Stimulated activated memory B cell treated with anti-CD40 and anti-IgM and Interleukin-4, amounts not matched to agents 10 μg/mL and 1 μg/mL and 100 μg/mL, for 72 hours (primary cell): ENCODE data around the gene GNMT.
A peak's percentile ranks its signal among the peaks of the same experiment; 100 is the strongest.
"Not testable (repeated sequence)": the region's sequence is repeated elsewhere in the genome, so short reads cannot be mapped to it uniquely, and the experiment has no call there.

Experiments used
- ATAC-seq: fragments of 150-1000 bp; cut with Tn5 transposase; 2 replicates; pipeline ENCODE4 v1.10.0; 2021
- H3K27ac Mint-ChIP-seq: one replicate; pipeline ENCODE4 v1.8.0; 2022; ENCODE audit warnings: mild to moderate bottlenecking, mixed read lengths
- H3K27me3 Mint-ChIP-seq: one replicate; pipeline ENCODE4 v1.8.0; 2022; ENCODE audit warnings: mixed read lengths
- H3K36me3 Mint-ChIP-seq: one replicate; pipeline ENCODE4 v1.8.0; 2022; ENCODE audit warnings: mixed read lengths
- H3K4me1 Mint-ChIP-seq: one replicate; pipeline ENCODE4 v1.8.0; 2022; ENCODE audit warnings: mixed read lengths
- H3K4me3 Mint-ChIP-seq: one replicate; pipeline ENCODE4 v1.8.0; 2022; ENCODE audit warnings: mild to moderate bottlenecking, moderate library complexity, mixed read lengths
- H3K9me3 Mint-ChIP-seq: one replicate; pipeline ENCODE4 v1.8.0; 2022; ENCODE audit warnings: mixed read lengths

GNMT gene

DNA sequence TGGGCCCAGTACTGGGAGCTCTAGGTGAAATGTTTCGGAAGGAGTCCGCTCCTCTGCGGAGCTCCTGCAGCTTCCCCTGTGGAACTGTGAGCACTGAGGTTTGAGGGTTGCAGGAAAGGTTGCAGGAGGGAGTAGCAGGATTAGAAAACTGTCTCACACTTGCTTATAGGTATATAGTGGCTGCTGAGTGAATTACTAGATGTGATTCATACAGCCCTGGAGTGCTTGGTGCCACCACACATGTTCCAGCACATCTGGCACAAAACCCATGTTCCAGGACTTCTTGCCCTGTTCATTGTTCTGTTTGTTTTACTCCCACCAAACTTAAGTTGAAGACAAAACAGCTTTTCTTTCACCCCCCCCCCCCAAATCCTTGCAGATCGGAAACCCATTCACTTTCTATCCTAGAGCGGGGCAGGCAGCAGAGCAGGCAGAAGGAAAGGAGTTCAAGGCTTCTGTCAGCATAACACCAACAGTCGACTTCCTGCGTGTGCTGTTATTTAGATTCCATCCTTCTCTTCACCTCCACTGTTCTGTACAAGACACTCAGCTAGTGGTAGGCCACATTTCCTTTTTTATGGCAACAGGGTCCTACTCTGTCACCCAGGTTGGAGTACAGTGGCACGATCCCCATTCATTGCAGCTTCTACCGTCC lies 19.1 kb downstream of the GNMT start:
- no peak for ATAC-seq
- Mint-ChIP-seq H3K27me3 (no peaks in the 10 kb centered on the region), H3K4me3 (peak overlapping the region; percentile 84), H3K9me3 (no peaks in the 10 kb centered on the region), H3K27ac (peak overlapping the region; percentile 93), H3K36me3 (peaks cover 6% of the 10 kb centered on the region), H3K4me1 (peaks cover 49% of the 10 kb centered on the region)

DNA sequence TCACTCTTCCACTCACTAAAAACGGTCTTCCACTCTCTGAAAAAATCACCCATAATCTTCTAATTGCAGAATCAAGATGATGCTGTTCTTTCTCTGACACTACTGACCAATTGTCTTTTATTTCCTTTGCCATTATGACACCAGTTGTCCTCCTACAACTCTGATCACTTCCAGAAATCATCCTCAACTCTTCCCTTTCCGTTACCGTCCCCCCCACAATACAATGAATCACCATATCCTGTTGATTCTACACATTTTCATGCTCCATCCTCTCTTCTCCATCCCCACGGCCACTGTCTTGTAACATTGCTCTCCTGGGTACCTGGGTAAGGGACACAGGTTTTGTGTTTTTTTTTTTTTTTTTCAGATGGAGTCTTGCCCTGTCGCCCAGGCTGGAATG lies 21.3 kb downstream of the GNMT start:
- H3K4me1 Mint-ChIP-seq: peaks cover 55% of the 10 kb centered on the region
- no peak overlapping the region for H3K4me3 Mint-ChIP-seq
- no peaks in the 10 kb centered on the region for H3K27me3 Mint-ChIP-seq
- H3K9me3 Mint-ChIP-seq: no peaks in the 10 kb centered on the region
- ATAC-seq: no peak
- no peak overlapping the region for H3K27ac Mint-ChIP-seq
- peaks cover 3% of the 10 kb centered on the region for H3K36me3 Mint-ChIP-seq

DNA sequence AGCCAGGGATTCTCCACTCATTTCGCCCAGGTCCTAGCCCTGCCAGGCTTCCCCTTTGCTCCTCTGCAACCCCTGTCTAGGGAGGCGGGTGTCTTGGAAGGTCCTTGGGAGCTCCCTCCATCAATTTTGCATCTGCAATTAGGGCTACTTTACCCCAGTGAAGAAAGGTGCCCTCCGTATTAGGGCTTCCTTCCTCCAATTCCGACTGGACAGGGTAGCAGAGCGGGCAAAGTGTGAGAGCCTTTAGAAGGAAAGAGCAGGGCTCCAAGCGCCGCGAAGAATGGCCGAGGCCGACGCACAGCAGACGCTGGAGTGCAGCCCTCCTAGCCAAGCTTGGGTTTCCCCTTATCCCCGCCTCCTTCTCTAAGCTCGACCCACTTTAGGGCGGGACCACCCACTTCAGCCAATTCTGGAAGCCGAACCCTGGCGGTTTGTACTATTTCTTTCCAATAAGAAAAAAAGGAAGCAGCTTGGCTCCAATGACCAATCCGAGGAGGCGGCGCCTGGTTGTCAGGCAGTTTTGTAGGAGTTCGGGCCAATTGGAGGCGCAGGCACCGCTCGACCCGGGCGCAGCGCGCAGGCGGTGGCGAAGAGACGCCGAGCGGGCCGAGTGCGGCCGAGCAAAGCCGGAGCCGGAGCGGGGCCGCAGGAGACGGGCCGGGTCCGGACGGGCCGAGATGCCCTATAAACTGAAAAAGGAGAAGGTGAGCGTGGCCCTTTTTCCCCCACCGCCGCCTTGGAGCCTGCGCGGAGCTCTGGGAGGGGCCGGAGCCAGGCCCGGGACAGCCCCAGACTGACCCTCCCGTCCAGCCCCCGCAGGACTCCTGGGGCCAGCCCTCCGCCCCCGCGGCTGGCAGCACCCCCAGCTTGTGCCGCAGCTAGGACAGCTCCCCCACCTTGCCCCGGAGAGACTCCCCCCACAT lies 23.7 kb downstream of the GNMT start, which contains the start of gene PPP2R5D:
Gene PPP2R5D (plus strand): TSS at position 570 of the 923 bp plus-strand sequence. CDS start 108 bp downstream, at position 678.
- Mint-ChIP-seq H3K4me1 (peaks cover 55% of the 10 kb centered on the region), H3K9me3 (no peaks in the 10 kb centered on the region), H3K4me3 (peak within 1 kb of the TSS; percentile 92), H3K36me3 (peaks cover 14% of the 10 kb centered on the region), H3K27ac (peak within 1 kb of the TSS; percentile 81), H3K27me3 (no peaks in the 10 kb centered on the region)
- ATAC-seq: peak; percentile 98

DNA sequence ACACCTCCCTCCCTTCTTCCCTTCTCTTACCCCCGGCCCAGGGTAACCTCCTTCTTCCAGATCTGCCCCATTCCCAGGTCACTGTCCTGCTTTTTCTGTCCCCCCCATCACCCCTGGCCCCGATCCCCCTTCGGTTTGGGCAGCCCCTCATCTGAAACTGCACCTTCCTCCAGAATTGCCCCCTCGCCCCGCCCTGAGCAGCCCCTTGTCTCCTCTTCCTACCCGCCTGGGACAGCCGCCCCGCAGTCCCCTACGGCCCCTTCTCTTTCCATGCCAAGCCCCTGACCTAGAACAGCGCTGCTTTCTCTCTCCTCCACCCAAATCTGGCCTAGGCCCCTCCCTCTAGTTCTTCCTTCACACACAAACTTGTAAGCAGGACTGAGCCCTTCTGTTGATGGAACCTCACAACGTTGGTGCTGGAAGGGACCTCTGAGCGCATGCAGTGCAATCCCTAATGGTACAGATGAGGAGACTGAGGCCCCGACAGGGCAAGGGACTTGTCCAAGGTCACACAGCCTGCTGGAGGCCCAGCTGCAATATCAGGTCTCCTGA lies 24.4 kb downstream of the GNMT start:
- H3K9me3 Mint-ChIP-seq: no peaks in the 10 kb centered on the region
- ATAC-seq: no peak
- peak overlapping the region; percentile 92 for H3K4me3 Mint-ChIP-seq
- no peaks in the 10 kb centered on the region for H3K27me3 Mint-ChIP-seq
- peaks cover 21% of the 10 kb centered on the region for H3K36me3 Mint-ChIP-seq
- H3K27ac Mint-ChIP-seq: peak overlapping the region; percentile 81
- H3K4me1 Mint-ChIP-seq: peaks cover 48% of the 10 kb centered on the region

DNA sequence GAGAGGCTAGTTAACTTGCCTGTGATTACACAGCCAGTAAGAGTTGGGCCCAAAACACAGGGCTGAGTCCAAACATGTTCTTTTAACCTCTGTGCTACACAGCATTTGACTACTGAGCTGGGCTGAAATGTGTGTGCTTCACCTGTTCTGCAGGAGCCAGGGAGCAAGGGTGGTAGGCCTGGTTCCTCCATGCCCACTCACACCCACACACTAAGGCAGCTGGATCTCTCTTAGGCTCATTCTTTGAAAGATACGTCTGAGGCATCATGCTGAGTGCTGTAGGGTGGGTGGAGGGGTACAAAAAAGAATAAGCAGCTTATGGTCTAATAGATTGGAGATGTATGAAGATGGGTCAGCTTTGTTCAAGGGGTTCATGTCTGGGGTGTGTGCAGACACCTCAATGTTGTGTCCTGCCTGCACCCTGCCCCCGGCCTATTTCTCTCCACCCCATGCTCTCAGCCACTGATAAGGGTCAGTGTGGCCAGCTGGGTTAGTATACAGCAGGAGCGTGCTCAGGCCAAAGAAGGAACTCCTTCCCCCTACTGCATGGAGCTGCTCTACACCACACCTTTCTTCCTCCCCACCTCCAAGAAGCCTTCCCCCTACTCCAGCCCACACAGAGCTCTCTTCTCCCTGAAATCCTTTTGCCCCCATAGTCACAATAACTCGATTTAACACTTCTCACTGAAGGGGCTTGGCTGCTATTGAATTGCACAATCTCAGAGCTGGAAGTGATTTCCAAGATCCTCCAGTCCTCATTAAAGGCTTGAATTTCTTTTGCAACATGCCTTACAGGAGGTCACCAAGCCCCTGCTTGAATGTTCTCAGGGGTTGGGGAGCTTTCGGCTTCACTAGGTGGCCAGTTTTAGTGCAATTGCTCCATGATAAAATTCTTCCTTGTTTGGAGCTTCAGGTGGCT lies 27.2 kb downstream of the GNMT start:
- Mint-ChIP-seq H3K27ac (peak overlapping the region; percentile 81), H3K4me1 (peaks cover 46% of the 10 kb centered on the region), H3K27me3 (no peaks in the 10 kb centered on the region), H3K36me3 (peaks cover 31% of the 10 kb centered on the region), H3K9me3 (no peaks in the 10 kb centered on the region), H3K4me3 (no peak overlapping the region)
- ATAC-seq: no peak

DNA sequence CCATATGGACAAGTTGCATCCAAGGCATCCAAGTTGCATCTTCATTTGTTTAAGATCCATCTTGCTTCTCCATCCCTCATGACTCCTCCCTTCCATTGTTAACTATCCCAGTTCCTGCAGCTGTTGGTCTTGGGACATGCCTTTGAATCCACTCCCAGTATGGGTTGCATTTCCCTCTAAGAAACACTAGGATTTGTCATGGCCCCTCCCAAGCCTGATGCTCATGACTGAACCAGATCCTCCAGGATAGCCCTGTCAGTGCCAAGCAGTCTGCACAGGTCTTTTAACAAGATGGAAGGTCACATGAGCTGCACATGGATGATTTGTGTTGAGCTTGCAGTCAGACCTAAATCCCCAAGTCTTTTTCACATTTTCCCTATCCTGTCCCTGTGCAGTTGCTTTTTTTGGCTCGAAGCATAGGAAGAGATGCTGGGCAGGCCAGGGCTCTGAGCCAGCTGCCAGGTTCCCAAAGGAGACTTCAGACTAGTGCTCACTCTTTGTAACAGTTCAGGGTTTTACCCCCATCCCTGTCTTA lies 28.0 kb downstream of the GNMT start:
- no peak for ATAC-seq
- Mint-ChIP-seq H3K36me3 (peaks cover 34% of the 10 kb centered on the region), H3K9me3 (no peaks in the 10 kb centered on the region), H3K4me1 (peaks cover 45% of the 10 kb centered on the region), H3K27ac (no peak overlapping the region), H3K27me3 (no peaks in the 10 kb centered on the region), H3K4me3 (no peak overlapping the region)

DNA sequence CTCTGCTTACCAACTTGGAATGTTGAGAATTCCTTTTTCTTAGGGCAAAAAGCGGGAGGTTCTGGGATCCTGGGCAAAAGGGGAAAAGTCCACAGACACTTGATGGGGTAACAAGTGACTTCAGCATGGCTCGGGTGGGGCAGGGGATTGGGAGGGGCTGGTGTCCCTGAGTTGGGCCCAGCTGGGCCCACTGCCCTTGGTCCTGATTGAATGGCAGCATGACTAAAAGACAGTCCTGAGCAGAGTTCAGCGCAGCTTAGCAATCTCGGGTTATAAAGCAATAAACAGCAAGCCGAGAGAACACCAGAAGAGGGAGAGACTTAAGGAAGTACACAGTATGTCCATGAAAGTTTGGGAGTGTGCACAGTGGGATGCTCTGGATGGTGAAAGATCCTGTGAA lies 29.4 kb downstream of the GNMT start:
- Mint-ChIP-seq H3K4me3 (no peak overlapping the region), H3K36me3 (peaks cover 36% of the 10 kb centered on the region), H3K4me1 (peaks cover 36% of the 10 kb centered on the region), H3K27ac (no peak overlapping the region), H3K27me3 (no peaks in the 10 kb centered on the region), H3K9me3 (no peaks in the 10 kb centered on the region)
- ATAC-seq: no peak

DNA sequence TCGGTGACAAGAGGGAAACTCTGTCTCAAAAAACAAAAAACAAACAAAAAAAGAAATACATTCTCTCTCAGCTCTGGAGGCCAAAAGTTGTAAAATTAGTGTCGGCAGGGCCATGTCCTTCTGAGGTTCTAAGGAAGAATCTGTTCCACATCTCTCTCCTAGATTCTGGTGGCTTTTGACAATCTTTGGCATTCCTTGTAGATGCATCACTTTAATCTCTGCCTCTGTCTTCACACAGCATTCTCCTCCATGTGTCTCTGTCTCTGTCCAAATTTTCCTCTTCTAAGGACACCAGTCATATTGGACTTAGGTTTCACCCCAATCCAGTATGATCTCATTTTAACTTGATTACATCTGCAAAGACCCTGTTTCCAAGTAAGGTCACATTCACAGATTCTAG lies 32.9 kb downstream of the GNMT start:
- no peak for ATAC-seq
- Mint-ChIP-seq H3K9me3 (no peaks in the 10 kb centered on the region), H3K27me3 (no peaks in the 10 kb centered on the region), H3K4me1 (peaks cover 1% of the 10 kb centered on the region), H3K36me3 (peaks cover 29% of the 10 kb centered on the region), H3K4me3 (no peak overlapping the region), H3K27ac (no peak overlapping the region)

DNA sequence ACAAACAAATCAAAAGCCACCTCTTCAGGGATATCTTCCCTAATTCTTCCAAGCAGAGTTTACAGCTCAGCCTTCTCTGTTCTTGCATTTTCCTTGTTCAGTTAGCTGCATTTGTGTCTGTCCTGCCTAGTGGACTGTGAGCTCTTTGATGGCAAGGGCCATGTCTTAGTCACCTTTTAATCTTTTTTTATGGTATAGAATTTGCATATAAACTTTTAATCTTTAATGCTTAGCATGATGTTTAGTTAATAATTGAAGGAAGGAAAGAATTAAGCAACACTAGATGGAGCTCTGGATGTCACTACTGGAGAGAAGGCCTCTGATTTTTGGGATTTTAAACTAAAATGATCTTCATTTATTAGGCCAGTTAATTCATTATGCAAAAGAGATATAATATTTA lies 36.0 kb downstream of the GNMT start:
- no peak for ATAC-seq
- Mint-ChIP-seq H3K9me3 (no peaks in the 10 kb centered on the region), H3K4me1 (peaks cover 5% of the 10 kb centered on the region), H3K36me3 (peaks cover 13% of the 10 kb centered on the region), H3K27me3 (no peaks in the 10 kb centered on the region), H3K4me3 (no peak overlapping the region), H3K27ac (no peak overlapping the region)

DNA sequence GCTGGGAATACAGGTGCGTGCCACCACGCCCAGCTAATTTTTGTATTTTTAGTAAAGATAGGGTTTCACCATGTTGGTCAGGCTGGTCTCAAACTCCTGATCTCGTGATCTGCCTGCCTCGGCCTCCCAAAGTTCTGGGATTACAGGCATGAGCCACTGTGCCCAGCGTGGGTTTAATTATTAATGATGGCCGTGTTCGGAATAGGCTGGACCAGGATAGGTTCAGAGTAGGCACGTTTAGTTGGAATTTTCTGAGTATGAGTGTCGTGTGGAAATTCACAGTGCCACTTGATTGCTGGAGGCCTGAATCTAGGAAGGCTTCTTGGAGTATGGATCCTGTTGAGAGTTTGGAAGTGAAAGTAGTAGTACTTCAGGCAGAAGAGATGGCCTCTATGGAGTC lies 37.7 kb downstream of the GNMT start:
- not testable (repeated sequence) for H3K27ac Mint-ChIP-seq, H3K9me3 Mint-ChIP-seq, H3K4me1 Mint-ChIP-seq, H3K4me3 Mint-ChIP-seq, H3K27me3 Mint-ChIP-seq, ATAC-seq
- H3K36me3 Mint-ChIP-seq: peaks cover 13% of the 10 kb centered on the region

DNA sequence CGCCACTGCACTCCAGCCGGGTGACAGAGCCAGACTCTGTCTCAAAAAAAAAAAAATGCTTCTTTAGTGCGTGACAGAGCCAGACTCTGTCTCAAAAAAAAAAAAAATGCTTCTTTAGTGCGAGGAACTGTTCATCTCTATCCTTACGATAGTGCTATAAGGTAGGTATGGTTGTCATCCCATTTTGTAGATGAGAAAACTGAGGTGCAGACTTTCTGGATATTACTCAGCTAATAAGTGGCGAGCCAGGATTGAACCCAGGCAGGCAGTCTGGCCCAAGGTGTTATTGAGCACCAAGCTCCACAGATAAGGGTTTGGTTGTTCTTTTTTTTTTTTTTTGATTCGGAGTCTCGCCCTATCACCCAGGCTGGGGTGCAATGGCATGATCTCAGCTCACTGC lies 41.3 kb downstream of the GNMT start:
- no peaks in the 10 kb centered on the region for H3K27me3 Mint-ChIP-seq
- ATAC-seq: no peak
- peaks cover 5% of the 10 kb centered on the region for H3K4me1 Mint-ChIP-seq
- peaks cover 19% of the 10 kb centered on the region for H3K36me3 Mint-ChIP-seq
- H3K4me3 Mint-ChIP-seq: no peak overlapping the region
- no peaks in the 10 kb centered on the region for H3K9me3 Mint-ChIP-seq
- no peak overlapping the region for H3K27ac Mint-ChIP-seq

DNA sequence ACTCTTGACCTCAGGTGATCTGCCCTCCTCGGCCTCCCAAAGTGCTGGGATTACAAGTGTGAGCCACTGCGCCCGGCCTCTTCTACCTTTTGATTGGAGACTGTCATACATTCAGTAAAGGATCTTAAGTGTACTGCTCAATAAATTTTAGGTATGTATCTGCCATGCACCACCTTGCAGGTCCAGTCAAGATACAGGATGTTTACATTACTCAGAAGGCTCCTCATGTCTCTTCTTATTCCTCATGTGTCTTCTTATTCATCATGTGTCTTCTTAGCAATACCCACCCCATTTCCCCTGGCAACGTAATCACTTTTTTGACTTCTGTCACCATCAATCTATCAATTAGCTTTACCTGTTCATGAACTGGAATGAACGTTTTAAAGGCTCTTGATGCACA lies 45.3 kb downstream of the GNMT start:
- ATAC-seq: no peak
- H3K36me3 Mint-ChIP-seq: peaks cover 31% of the 10 kb centered on the region
- no peaks in the 10 kb centered on the region for H3K9me3 Mint-ChIP-seq
- peaks cover 8% of the 10 kb centered on the region for H3K4me1 Mint-ChIP-seq
- H3K27me3 Mint-ChIP-seq: no peaks in the 10 kb centered on the region
- no peak overlapping the region for H3K27ac Mint-ChIP-seq
- no peak overlapping the region for H3K4me3 Mint-ChIP-seq

DNA sequence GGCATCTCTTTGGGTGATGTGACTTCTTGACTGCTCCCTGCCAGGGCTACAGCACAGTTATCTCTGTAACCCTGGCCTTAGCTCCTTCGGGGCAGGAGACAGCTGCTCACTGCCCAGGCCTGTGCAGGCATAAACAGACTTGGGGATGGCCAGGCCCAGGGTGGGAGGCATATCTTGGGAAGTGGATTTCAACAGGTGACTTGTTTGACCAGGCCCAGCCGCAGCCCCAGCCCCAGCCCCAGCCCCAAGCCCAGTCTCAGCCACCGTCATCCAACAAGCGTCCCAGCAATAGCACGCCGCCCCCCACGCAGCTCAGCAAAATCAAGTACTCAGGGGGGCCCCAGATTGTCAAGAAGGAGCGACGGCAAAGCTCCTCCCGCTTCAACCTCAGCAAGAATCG lies 45.7 kb downstream of the GNMT start:
- Mint-ChIP-seq H3K9me3 (no peaks in the 10 kb centered on the region), H3K36me3 (peaks cover 28% of the 10 kb centered on the region), H3K4me3 (no peak overlapping the region), H3K27ac (no peak overlapping the region), H3K27me3 (no peaks in the 10 kb centered on the region), H3K4me1 (peaks cover 8% of the 10 kb centered on the region)
- no peak for ATAC-seq

DNA sequence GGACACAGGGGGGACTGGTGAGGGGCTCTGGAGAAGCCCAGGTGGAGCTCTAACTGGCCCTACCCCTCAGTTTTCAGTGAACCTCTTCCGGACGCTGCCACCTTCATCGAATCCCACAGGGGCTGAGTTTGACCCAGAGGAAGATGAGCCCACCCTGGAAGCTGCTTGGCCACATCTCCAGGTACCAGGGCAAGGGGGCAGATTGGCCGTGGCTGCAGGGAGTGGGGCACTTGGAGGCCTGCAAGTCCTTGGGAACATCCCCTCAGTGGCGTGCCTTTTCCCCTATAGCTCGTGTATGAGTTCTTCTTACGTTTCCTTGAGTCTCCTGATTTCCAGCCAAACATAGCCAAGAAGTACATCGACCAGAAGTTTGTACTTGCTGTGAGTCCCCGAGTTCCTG lies 46.6 kb downstream of the GNMT start:
- Mint-ChIP-seq H3K4me3 (no peak overlapping the region), H3K27me3 (no peaks in the 10 kb centered on the region), H3K27ac (no peak overlapping the region), H3K4me1 (peaks cover 16% of the 10 kb centered on the region), H3K9me3 (no peaks in the 10 kb centered on the region), H3K36me3 (peaks cover 34% of the 10 kb centered on the region)
- ATAC-seq: no peak

DNA sequence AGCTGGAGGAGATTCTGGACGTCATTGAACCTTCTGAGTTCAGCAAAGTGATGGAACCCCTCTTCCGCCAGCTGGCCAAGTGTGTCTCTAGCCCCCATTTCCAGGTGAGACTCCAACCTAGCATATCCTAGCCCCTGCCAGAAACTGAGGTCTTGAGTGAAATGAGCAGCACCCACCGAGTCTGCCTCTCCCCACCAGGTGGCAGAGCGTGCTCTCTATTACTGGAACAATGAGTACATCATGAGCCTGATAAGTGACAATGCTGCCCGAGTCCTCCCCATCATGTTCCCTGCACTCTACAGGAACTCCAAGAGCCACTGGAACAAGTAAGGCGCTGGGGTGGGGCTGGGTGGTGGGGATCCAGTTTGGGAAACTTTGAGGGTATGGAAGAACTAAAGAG lies 48.6 kb downstream of the GNMT start:
- H3K27me3 Mint-ChIP-seq: no peaks in the 10 kb centered on the region
- ATAC-seq: no peak
- no peak overlapping the region for H3K27ac Mint-ChIP-seq
- no peak overlapping the region for H3K4me3 Mint-ChIP-seq
- H3K36me3 Mint-ChIP-seq: peaks cover 34% of the 10 kb centered on the region
- H3K4me1 Mint-ChIP-seq: peaks cover 36% of the 10 kb centered on the region
- no peaks in the 10 kb centered on the region for H3K9me3 Mint-ChIP-seq
